Endothelial cell (in vitro differentiated cells): ENCODE measurements around the gene SNAP25. TPM values are rescaled to one million over a fixed set of nuclear protein-coding genes. Genes with fewer than 3 reads are reported as not detected.

Experiments used
- DNase-seq: peaks from one replicate; pipeline ENCODE4 v3.0.0; 2021; ENCODE audit warnings: low spot score
- H3K27ac Mint-ChIP-seq: one replicate; pipeline ENCODE4 v1.8.0; 2021; ENCODE audit warnings: mixed read lengths, inconsistent platforms; ENCODE audit not compliant: unreplicated experiment
- H3K27me3 Mint-ChIP-seq: one replicate; pipeline ENCODE4 v1.8.0; 2021; ENCODE audit warnings: mild to moderate bottlenecking, moderate library complexity, mixed read lengths, inconsistent platforms; ENCODE audit not compliant: unreplicated experiment
- H3K36me3 Mint-ChIP-seq: one replicate; pipeline ENCODE4 v1.8.0; 2021; ENCODE audit warnings: mild to moderate bottlenecking, low read depth, mixed read lengths, inconsistent platforms; ENCODE audit not compliant: unreplicated experiment
- H3K4me1 Mint-ChIP-seq: one replicate; pipeline ENCODE4 v1.8.0; 2021; ENCODE audit warnings: mild to moderate bottlenecking, mixed read lengths, inconsistent platforms; ENCODE audit not compliant: unreplicated experiment
- H3K4me3 Mint-ChIP-seq: one replicate; pipeline ENCODE4 v1.8.0; 2021; ENCODE audit warnings: mild to moderate bottlenecking, mixed read lengths, inconsistent platforms; ENCODE audit not compliant: unreplicated experiment
- H3K9me3 Mint-ChIP-seq: one replicate; pipeline ENCODE4 v1.8.0; 2021; ENCODE audit warnings: mixed read lengths, inconsistent platforms; ENCODE audit not compliant: unreplicated experiment
- total RNA-seq: library from RNA; stranded (reverse); fragmentation: NEBNext Ultra II Directional; extraction: Animal tissue kit (Norgen Biotek cat#: 25700); gene quantifications from one replicate; pipeline ENCODE4 v1.2.1, GENCODE V29; 2021; ENCODE audit not compliant: unreplicated experiment
- TF ChIP-seq, protein P1 (sequence below): fragments of 200-600 bp; sonication (generic); IDR thresholded peaks from one replicate; pipeline ENCODE4 v1.5.0; 2021; ENCODE audit warnings: antibody characterized with exemption; ENCODE audit not compliant: unreplicated experiment

Gene SNAP25
- total RNA-seq, 1 donor from 2014 or later = 0.38 TPM

- TF ChIP-seq, protein P1, sequence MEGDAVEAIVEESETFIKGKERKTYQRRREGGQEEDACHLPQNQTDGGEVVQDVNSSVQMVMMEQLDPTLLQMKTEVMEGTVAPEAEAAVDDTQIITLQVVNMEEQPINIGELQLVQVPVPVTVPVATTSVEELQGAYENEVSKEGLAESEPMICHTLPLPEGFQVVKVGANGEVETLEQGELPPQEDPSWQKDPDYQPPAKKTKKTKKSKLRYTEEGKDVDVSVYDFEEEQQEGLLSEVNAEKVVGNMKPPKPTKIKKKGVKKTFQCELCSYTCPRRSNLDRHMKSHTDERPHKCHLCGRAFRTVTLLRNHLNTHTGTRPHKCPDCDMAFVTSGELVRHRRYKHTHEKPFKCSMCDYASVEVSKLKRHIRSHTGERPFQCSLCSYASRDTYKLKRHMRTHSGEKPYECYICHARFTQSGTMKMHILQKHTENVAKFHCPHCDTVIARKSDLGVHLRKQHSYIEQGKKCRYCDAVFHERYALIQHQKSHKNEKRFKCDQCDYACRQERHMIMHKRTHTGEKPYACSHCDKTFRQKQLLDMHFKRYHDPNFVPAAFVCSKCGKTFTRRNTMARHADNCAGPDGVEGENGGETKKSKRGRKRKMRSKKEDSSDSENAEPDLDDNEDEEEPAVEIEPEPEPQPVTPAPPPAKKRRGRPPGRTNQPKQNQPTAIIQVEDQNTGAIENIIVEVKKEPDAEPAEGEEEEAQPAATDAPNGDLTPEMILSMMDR = no peak
- peaks cover 6% of the 10 kb centered on the region for H3K4me1 Mint-ChIP-seq
- H3K27me3 Mint-ChIP-seq = peaks cover 1% of the 10 kb centered on the region
- no peaks in the 10 kb centered on the region for H3K9me3 Mint-ChIP-seq
- DNase-seq = no peak
- no peak overlapping the region for H3K4me3 Mint-ChIP-seq
- H3K27ac Mint-ChIP-seq = no peak overlapping the region
- H3K36me3 Mint-ChIP-seq = no peaks in the 10 kb centered on the region
Observed at GRCh38 chr20:10236540-10237533, 18.2 kb downstream of the SNAP25 start.

DNA sequence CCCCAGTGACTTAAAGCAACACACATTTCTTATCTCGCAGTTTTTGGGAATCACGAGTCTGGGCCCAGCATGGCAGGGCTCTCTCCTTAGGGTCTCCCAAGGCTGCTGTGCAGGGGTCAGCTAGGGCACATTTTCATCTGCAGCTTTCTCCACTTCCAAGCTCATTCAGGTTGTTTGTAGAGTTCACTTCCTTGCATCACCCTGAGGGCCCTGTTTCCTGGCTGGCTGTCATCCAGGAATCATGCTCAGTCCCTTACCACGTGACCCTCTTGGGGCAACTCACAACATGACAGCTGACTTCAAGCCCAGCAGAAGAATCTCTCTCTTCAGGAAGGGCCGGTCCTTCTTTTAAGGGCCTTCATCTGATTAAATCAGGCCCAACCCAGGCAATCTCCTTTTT lies 21.3 kb downstream of the SNAP25 start:
- peaks cover 4% of the 10 kb centered on the region for H3K27me3 Mint-ChIP-seq
- DNase-seq = no peak
- peaks cover 6% of the 10 kb centered on the region for H3K4me1 Mint-ChIP-seq
- H3K9me3 Mint-ChIP-seq = no peaks in the 10 kb centered on the region
- H3K36me3 Mint-ChIP-seq = no peaks in the 10 kb centered on the region
- H3K4me3 Mint-ChIP-seq = no peak overlapping the region
- TF ChIP-seq, protein P1 = no peak
- H3K27ac Mint-ChIP-seq = no peak overlapping the region

DNA sequence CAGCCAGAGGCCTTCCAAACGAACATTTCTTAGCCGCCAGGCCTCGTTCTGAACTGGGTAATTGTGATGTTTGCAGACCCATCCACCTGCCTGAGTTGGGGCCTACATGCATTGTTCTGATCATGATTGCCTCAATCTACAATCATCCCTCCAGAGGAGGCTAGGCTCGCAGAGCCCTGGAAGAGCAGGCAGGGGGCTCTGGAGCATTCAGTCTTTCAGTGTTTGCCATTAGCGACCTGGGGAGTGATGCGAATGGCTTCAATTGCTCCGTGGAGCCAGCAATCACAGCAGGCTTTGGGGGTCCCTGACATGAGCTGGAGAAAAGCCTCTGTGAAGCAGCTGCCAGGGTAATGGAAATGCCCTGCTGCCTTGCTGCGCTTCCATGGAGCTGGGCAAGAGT lies 22.0 kb downstream of the SNAP25 start:
- Mint-ChIP-seq H3K9me3 (no peaks in the 10 kb centered on the region), H3K36me3 (no peaks in the 10 kb centered on the region), H3K4me3 (no peak overlapping the region), H3K4me1 (peaks cover 6% of the 10 kb centered on the region), H3K27me3 (peaks cover 4% of the 10 kb centered on the region), H3K27ac (no peak overlapping the region)
- TF ChIP-seq, protein P1 = no peak
- DNase-seq = no peak

DNA sequence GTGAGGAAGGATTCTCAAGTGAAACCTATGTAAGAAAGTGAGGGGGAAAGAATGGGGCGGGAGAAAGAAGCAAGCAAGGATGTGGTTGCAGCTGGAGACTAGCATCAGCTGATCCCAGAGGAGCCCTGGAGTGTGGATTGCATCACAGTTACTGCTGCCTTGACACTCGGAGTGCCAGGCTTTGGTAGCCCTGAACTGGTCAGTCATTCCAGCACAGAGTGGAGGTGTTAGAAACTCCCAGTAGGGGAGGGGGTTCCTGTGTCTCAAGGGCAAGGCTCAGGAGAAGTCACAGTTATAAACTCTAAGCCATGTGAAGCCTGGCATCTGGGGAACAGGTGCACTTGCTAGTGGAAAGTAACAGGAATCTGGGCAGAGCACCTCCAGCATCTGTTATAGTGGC lies 23.5 kb downstream of the SNAP25 start:
- DNase-seq = no peak

More for the DNA sequence above, 23.5 kb downstream of the SNAP25 start:
- Mint-ChIP-seq H3K27me3 (peaks cover 4% of the 10 kb centered on the region), H3K4me3 (no peak overlapping the region), H3K27ac (no peak overlapping the region), H3K36me3 (no peaks in the 10 kb centered on the region), H3K4me1 (peaks cover 6% of the 10 kb centered on the region), H3K9me3 (no peaks in the 10 kb centered on the region)
- TF ChIP-seq, protein P1 = no peak
